Dendritic cell treated with granulocyte-macrophage colony-stimulating factor and Interleukin-4, amounts not matched to agents 40 ng/mL and 50 ng/mL, for 4 days (primary cell): Measurements from ENCODE around the gene SLC18A2.
"Not testable (repeated sequence)": the region's sequence is repeated elsewhere in the genome, so short reads cannot be mapped to it uniquely, and the experiment has no call there.

Experiments
- H3K27ac Mint-ChIP-seq: one replicate; pipeline ENCODE4 v1.8.0; 2022; ENCODE audit warnings: mild to moderate bottlenecking, mixed read lengths
- H3K27me3 Mint-ChIP-seq: one replicate; pipeline ENCODE4 v1.8.0; 2022; ENCODE audit warnings: mild to moderate bottlenecking, mixed read lengths
- H3K36me3 Mint-ChIP-seq: one replicate; pipeline ENCODE4 v1.8.0; 2022; ENCODE audit warnings: low read depth, mixed read lengths
- H3K4me1 Mint-ChIP-seq: one replicate; pipeline ENCODE4 v1.8.0; 2022; ENCODE audit warnings: low read depth, mixed read lengths
- H3K4me3 Mint-ChIP-seq: one replicate; pipeline ENCODE4 v1.8.0; 2022; ENCODE audit warnings: mild to moderate bottlenecking, moderate library complexity, mixed read lengths
- H3K9me3 Mint-ChIP-seq: one replicate; pipeline ENCODE4 v1.8.0; 2022; ENCODE audit warnings: mixed read lengths
- intact Hi-C: fragments of 100-400 bp; cut with micrococcal nuclease; formaldehyde crosslinking; loops from one replicate; pipeline ENCODE4 v1.15.0; 2022

SLC18A2 gene

DNA sequence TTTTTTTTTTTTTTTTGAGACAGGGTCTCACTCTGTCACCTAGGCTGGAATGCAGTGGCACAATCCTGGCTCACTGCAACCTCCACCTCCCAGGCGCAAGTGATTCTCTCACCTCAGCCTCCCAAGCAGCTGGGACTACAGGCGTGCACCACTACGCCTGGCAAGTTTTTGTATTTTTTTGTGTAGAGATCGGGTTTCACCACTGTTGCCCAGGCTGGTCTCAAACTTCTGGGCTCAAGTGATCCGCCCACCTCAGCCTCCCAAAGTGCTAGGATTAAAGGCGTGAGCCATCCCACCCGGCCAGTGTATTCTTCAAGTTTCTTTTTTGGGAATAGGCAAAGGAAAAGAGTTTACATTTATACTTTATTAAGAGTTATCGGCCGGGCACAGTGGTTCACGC is 50.0 kb downstream of the SLC18A2 start:
- H3K27ac Mint-ChIP-seq, H3K9me3 Mint-ChIP-seq, intact Hi-C loops, H3K36me3 Mint-ChIP-seq, H3K27me3 Mint-ChIP-seq, H3K4me3 Mint-ChIP-seq: not testable (repeated sequence)
- H3K4me1 Mint-ChIP-seq = peaks cover 11% of the 10 kb centered on the region

DNA sequence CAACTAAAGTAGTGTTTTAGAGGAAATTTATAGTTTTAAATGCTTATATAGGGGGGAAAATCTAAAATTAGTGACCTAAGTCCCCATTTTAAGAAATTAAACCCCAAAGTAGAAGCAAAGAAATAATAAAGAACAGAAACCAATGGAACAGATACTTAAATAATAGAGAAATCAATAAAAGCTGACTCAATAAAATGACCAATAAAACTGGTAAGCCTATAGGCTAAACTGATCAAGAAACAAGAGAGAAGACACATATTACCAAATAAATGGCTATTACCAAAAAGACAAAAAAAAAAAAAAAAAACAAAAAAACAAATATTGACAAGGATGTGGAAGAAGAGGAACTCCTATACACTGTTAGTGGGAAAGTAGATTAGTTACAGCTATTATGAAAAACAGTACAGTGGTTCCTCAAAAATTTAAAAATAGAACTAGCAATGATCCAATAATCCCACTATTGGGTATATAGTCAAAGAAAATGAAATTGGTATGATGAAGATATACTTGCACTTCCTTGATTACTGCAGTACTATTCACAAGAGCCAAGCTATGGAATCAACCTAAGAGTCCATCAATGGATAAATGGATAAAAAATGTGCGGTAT is 53.2 kb downstream of the SLC18A2 start:
- no peak overlapping the region for H3K4me3 Mint-ChIP-seq
- intact Hi-C loops = no loop called here
- peaks cover 9% of the 10 kb centered on the region for H3K36me3 Mint-ChIP-seq
- no peaks in the 10 kb centered on the region for H3K9me3 Mint-ChIP-seq
- H3K27me3 Mint-ChIP-seq = no peaks in the 10 kb centered on the region
- H3K27ac Mint-ChIP-seq = no peak overlapping the region
- H3K4me1 Mint-ChIP-seq = peaks cover 11% of the 10 kb centered on the region

DNA sequence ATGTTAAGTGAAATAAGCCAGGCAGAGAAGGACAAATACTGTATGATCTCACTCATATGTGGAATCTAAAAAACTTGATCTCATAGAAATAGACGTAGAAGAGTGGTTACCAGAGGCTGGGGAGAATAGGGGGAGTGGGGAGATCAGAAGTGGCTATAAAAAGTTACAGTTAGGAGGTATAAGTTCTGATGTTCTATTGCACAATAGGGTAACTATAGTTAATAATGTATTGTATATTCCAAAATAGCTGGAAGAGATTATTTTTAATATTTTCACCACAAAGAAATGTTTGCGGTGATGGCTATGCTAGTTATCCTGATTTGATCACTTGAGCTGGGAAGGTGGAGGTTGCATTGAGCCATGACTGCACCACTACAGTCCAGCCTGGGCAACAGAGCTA is 53.8 kb downstream of the SLC18A2 start:
- Mint-ChIP-seq H3K27ac (no peak overlapping the region), H3K4me3 (no peak overlapping the region), H3K4me1 (peaks cover 11% of the 10 kb centered on the region), H3K27me3 (no peaks in the 10 kb centered on the region), H3K9me3 (no peaks in the 10 kb centered on the region), H3K36me3 (peaks cover 10% of the 10 kb centered on the region)
- intact Hi-C loops = no loop called here

DNA sequence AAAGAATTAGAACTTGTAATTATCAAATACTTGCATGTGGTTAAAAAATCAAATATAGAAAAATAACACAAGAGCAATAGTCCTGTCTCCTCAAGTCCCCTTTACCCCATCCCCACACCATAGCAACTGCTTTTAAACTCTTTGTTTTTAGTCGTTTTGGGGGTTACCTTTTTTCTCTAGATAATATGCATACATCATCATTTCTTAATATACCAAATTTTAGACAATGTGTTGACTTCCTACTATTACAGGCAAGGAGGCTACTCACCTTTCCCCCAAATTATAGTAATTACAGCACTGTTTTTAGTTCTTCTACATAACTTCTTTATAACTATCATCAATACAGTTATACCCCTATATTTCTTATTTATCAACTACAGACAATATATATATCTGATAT is 57.3 kb downstream of the SLC18A2 start:
- peaks cover 9% of the 10 kb centered on the region for H3K9me3 Mint-ChIP-seq
- no peaks in the 10 kb centered on the region for H3K27me3 Mint-ChIP-seq
- peaks cover 11% of the 10 kb centered on the region for H3K4me1 Mint-ChIP-seq
- no peak overlapping the region for H3K27ac Mint-ChIP-seq
- intact Hi-C loops = no loop called here
- peaks cover 17% of the 10 kb centered on the region for H3K36me3 Mint-ChIP-seq
- no peak overlapping the region for H3K4me3 Mint-ChIP-seq

- Mint-ChIP-seq H3K9me3 (peaks cover 12% of the 10 kb centered on the region), H3K4me1 (peaks cover 5% of the 10 kb centered on the region), H3K4me3 (no peak overlapping the region), H3K36me3 (peaks cover 30% of the 10 kb centered on the region), H3K27me3 (no peaks in the 10 kb centered on the region), H3K27ac (no peak overlapping the region)
- intact Hi-C loops = no loop called here
These were observed 58.5 kb downstream of the SLC18A2 start for GRCh38 chr10:117299435-117299834.

DNA sequence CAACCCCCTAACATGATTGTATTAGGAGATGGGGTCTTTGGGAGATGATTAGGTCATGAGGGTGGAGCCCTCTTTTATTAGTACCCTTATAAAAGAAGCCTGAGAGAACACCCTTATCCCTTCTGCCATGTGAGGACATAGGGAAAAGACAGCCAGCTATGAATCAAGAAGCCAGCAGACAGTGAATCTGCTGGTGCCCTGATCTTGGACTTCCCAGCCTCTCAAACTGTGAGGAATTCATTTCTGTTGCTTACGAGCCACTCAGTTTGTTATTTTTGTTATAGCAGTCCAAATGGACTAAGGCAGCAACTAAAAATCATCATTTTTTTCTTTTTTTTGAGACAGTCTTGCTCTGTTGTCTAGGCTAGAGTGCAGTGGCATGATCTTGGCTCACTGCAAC is 59.8 kb downstream of the SLC18A2 start:
- Mint-ChIP-seq H3K36me3 (peaks cover 40% of the 10 kb centered on the region), H3K27ac (no peak overlapping the region)

GRCh38 chr10:117303451-117303850 is 62.5 kb downstream of the SLC18A2 start:
- H3K9me3 Mint-ChIP-seq = peaks cover 12% of the 10 kb centered on the region
- H3K4me3 Mint-ChIP-seq, H3K27me3 Mint-ChIP-seq, H3K27ac Mint-ChIP-seq, H3K4me1 Mint-ChIP-seq, intact Hi-C loops: not testable (repeated sequence)
- H3K36me3 Mint-ChIP-seq = peaks cover 40% of the 10 kb centered on the region

More for the DNA sequence above, 59.8 kb downstream of the SLC18A2 start:
- Mint-ChIP-seq H3K27me3 (no peaks in the 10 kb centered on the region), H3K9me3 (peaks cover 12% of the 10 kb centered on the region), H3K4me1 (no peaks in the 10 kb centered on the region), H3K4me3 (no peak overlapping the region)
- intact Hi-C loops = no loop called here

- H3K27ac Mint-ChIP-seq = no peak overlapping the region
- H3K9me3 Mint-ChIP-seq = peaks cover 12% of the 10 kb centered on the region
- H3K36me3 Mint-ChIP-seq = peaks cover 43% of the 10 kb centered on the region
- H3K4me3 Mint-ChIP-seq = no peak overlapping the region
- peaks cover 5% of the 10 kb centered on the region for H3K4me1 Mint-ChIP-seq
- intact Hi-C loops = no loop called here
- H3K27me3 Mint-ChIP-seq = no peaks in the 10 kb centered on the region
These were observed 65.8 kb downstream of the SLC18A2 start for GRCh38 chr10:117306674-117307073.

GRCh38 chr10:117311261-117311660 is 70.3 kb downstream of the SLC18A2 start:
- H3K27ac Mint-ChIP-seq = no peak overlapping the region
- H3K27me3 Mint-ChIP-seq = no peaks in the 10 kb centered on the region
- no peaks in the 10 kb centered on the region for H3K9me3 Mint-ChIP-seq
- H3K4me1 Mint-ChIP-seq = peaks cover 12% of the 10 kb centered on the region
- intact Hi-C loops = no loop called here
- no peak overlapping the region for H3K4me3 Mint-ChIP-seq
- peaks cover 41% of the 10 kb centered on the region for H3K36me3 Mint-ChIP-seq

GRCh38 chr10:117312430-117312829 is 71.5 kb downstream of the SLC18A2 start:
- no peaks in the 10 kb centered on the region for H3K9me3 Mint-ChIP-seq
- H3K4me3 Mint-ChIP-seq = no peak overlapping the region
- H3K27me3 Mint-ChIP-seq = no peaks in the 10 kb centered on the region
- intact Hi-C loops = no loop called here
- no peak overlapping the region for H3K27ac Mint-ChIP-seq
- H3K4me1 Mint-ChIP-seq = peaks cover 12% of the 10 kb centered on the region
- H3K36me3 Mint-ChIP-seq = peaks cover 41% of the 10 kb centered on the region

DNA sequence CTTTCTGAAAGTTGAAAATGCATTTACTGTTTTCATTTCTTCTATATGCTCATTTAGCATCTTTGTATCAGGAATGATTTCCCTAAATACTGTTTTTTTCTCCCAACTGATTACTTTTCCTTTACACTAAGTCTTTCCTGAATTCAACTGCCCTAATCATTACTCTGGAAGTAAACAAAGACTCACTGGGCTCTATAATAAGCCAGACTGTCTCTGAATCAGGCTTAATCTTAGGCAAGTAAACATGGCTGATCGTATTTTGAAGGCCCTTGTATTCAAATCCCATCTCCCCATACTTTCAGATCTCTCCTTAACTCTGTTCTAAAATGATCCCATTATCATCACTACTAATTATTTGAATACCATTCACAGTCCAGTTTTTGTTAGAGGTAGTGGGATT is 72.7 kb downstream of the SLC18A2 start:
- Mint-ChIP-seq H3K27me3 (no peaks in the 10 kb centered on the region), H3K4me1 (peaks cover 12% of the 10 kb centered on the region), H3K27ac (no peak overlapping the region), H3K9me3 (no peaks in the 10 kb centered on the region), H3K36me3 (peaks cover 53% of the 10 kb centered on the region), H3K4me3 (no peak overlapping the region)
- intact Hi-C loops = no loop called here

DNA sequence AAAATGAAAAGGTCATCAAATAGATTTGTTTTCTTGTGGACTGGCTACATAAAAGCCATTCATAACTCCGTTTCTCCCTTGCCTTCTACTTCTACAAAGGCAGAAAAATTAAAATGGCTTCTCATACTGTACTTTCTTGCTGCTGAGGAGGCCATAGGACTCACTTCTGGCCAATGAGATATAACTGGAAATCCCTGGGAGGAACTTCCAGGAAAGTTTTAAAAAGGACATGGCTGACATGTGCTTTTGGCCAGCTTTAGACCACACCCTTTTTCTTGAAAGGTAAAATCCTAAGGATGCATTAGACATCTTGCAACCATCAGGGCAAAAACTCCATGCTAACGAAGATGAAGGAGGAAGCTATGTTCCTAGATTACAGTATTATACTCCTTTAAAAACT is 75.8 kb downstream of the SLC18A2 start:
- no peak overlapping the region for H3K27ac Mint-ChIP-seq
- no peaks in the 10 kb centered on the region for H3K9me3 Mint-ChIP-seq
- peaks cover 39% of the 10 kb centered on the region for H3K36me3 Mint-ChIP-seq
- H3K4me1 Mint-ChIP-seq = peaks cover 6% of the 10 kb centered on the region
- intact Hi-C loops = no loop called here
- H3K27me3 Mint-ChIP-seq = no peaks in the 10 kb centered on the region
- no peak overlapping the region for H3K4me3 Mint-ChIP-seq

DNA sequence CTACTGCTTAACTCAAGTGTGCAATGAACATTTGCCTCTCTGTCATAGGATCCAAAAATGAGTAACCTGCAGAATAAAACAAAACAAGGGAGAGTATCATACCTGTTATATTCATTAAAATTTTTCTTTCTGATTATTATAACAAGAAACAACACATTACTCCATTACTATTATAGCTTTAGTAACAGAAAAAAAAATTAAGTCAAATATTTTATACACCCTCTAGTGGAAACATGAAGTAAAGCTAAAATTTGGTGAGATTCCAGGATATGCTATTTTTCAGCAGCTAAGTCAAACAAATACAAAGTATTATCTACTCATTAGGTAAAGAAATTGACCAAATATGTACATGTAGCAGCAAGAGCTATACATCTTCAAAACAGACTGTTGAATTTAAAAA is 78.0 kb downstream of the SLC18A2 start:
- Mint-ChIP-seq H3K27ac (no peak overlapping the region), H3K27me3 (no peaks in the 10 kb centered on the region), H3K36me3 (peaks cover 26% of the 10 kb centered on the region), H3K4me1 (no peaks in the 10 kb centered on the region), H3K4me3 (no peak overlapping the region), H3K9me3 (no peaks in the 10 kb centered on the region)
- intact Hi-C loops = no loop called here

DNA sequence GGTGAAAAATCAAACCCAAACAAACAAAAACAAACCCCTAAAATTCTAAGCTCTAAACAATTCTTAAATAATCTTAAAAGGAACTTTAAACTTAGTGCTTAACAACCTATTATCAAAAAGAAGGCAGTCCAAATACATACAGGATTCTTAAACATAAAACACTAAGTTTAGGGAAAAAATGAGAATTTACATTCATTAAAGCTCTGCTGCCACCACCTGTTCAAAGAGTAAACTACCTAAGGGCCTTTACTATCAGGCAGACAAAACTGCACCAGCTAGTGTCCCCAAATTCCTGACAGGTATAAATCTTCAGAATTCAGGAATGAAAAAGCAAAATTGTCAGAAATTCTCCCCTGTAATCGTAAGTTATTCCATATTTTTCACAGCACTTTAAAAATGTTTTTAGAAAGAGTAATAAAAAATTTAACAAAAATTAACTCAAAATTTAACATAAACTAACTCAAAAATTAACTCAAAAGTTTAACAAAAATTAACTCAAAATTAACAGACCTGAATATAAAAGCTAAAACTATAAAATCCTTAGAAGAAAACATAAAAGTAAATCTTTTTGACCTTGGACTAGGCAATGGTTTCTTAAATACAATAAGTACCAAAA is 79.2 kb downstream of the SLC18A2 start:
- H3K27ac Mint-ChIP-seq = no peak overlapping the region
- no peak overlapping the region for H3K4me3 Mint-ChIP-seq
- intact Hi-C loops = loop anchor here (1.0 kb wide), 1 partner anchor 93 kb away; no protein-coding TSS in a partner anchor
- H3K4me1 Mint-ChIP-seq = no peaks in the 10 kb centered on the region
- peaks cover 14% of the 10 kb centered on the region for H3K36me3 Mint-ChIP-seq
- H3K9me3 Mint-ChIP-seq = no peaks in the 10 kb centered on the region
- H3K27me3 Mint-ChIP-seq = no peaks in the 10 kb centered on the region

GRCh38 chr10:117322260-117322659 is 81.3 kb downstream of the SLC18A2 start:
- intact Hi-C loops = no loop called here
- Mint-ChIP-seq H3K4me3 (no peak overlapping the region), H3K4me1 (no peaks in the 10 kb centered on the region), H3K27ac (no peak overlapping the region), H3K36me3 (peaks cover 20% of the 10 kb centered on the region), H3K27me3 (no peaks in the 10 kb centered on the region), H3K9me3 (no peaks in the 10 kb centered on the region)
